HG03095 (cell line): Measurements from ENCODE around the gene LRRC56.

Experiments used
- ATAC-seq: cut with Tn5 transposase; IDR thresholded peaks from one replicate; pipeline ENCODE4 v1.9.1; 2021; ENCODE audit warnings: moderate library complexity; ENCODE audit not compliant: unreplicated experiment

The LRRC56 gene

GRCh38 chr11:538431-539051 lies 1.2 kb downstream of the LRRC56 start:
- no peak for ATAC-seq

GRCh38 chr11:539971-540481 lies 2.7 kb downstream of the LRRC56 start:
- ATAC-seq: no peak

- ATAC-seq: no peak
These were observed 3.5 kb downstream of the LRRC56 start for GRCh38 chr11:540583-541432.

- ATAC-seq: no peak
These were observed 4.1 kb downstream of the LRRC56 start for GRCh38 chr11:541433-541885.

GRCh38 chr11:544817-545166 lies 7.5 kb downstream of the LRRC56 start:
- no peak for ATAC-seq

GRCh38 chr11:545171-545570 lies 7.8 kb downstream of the LRRC56 start:
- ATAC-seq: no peak

- no peak for ATAC-seq
These were observed 11.6 kb downstream of the LRRC56 start for GRCh38 chr11:548700-549603.

GRCh38 chr11:550021-550745 lies 12.9 kb downstream of the LRRC56 start:
- no peak for ATAC-seq

- no peak for ATAC-seq
These were observed 13.4 kb downstream of the LRRC56 start for GRCh38 chr11:550746-551085.

GRCh38 chr11:551131-551530 lies 13.8 kb downstream of the LRRC56 start:
- no peak for ATAC-seq

- no peak for ATAC-seq
These were observed 14.3 kb downstream of the LRRC56 start for GRCh38 chr11:551596-551995.

- ATAC-seq: no peak
These were observed 16.0 kb downstream of the LRRC56 start for GRCh38 chr11:553083-553987.

- no peak for ATAC-seq
These were observed 16.6 kb downstream of the LRRC56 start for GRCh38 chr11:553988-554340.

- no peak for ATAC-seq
These were observed 17.3 kb downstream of the LRRC56 start for GRCh38 chr11:554428-555226.

- ATAC-seq: no peak
These were observed 18.0 kb downstream of the LRRC56 start for GRCh38 chr11:555227-555779.

- no peak for ATAC-seq
These were observed 18.7 kb downstream of the LRRC56 start for GRCh38 chr11:555780-556661.

- ATAC-seq: no peak
These were observed 19.4 kb downstream of the LRRC56 start for GRCh38 chr11:556662-557256.
